GM20431 (cell line): ENCODE data around the gene IER2.
"Not testable (repeated sequence)": the region's sequence is repeated elsewhere in the genome, so short reads cannot be mapped to it uniquely, and the experiment has no call there.

ENCODE experiments used
- in situ Hi-C: fragments of 300-500 bp; cut with MseI, MboI; formaldehyde crosslinking; loops from one replicate; pipeline ENCODE4 v1.15.0; 2020; ENCODE audit warnings: low sequenced_read_pairs; ENCODE audit not compliant: unreplicated experiment

Gene IER2

GRCh38 chr19:13138171-13138915 is 11.9 kb upstream of the IER2 start:
- in situ Hi-C loops = no loop called here

- in situ Hi-C loops = no loop called here
Observed at GRCh38 chr19:13138916-13139198, 11.4 kb upstream of the IER2 start.

- in situ Hi-C loops = no loop called here
Observed at GRCh38 chr19:13139633-13140311, 10.4 kb upstream of the IER2 start.

GRCh38 chr19:13146763-13147563 is 3.2 kb upstream of the IER2 start:
- in situ Hi-C loops = no loop called here

- in situ Hi-C loops = not testable (repeated sequence)
Observed at GRCh38 chr19:13149173-13149627, 1.0 kb upstream of the IER2 start.

GRCh38 chr19:13149628-13150186 is 504 bp upstream of the IER2 start:
- in situ Hi-C loops = no loop called here

- in situ Hi-C loops = no loop called here
Observed at GRCh38 chr19:13150931-13151604, 857 bp downstream of the IER2 start.

- in situ Hi-C loops = no loop called here
Observed at GRCh38 chr19:13151605-13152355, 1.6 kb downstream of the IER2 start.

GRCh38 chr19:13152356-13152973 is 2.3 kb downstream of the IER2 start:
- in situ Hi-C loops = no loop called here

- in situ Hi-C loops = no loop called here
Observed at GRCh38 chr19:13152974-13153568, 2.9 kb downstream of the IER2 start.

GRCh38 chr19:13153569-13154240 is 3.5 kb downstream of the IER2 start:
- in situ Hi-C loops = no loop called here

GRCh38 chr19:13154241-13154778 is 4.1 kb downstream of the IER2 start:
- in situ Hi-C loops = no loop called here

GRCh38 chr19:13154911-13155471 is 4.8 kb downstream of the IER2 start:
- in situ Hi-C loops = no loop called here

GRCh38 chr19:13155472-13156359 is 5.5 kb downstream of the IER2 start:
- in situ Hi-C loops = no loop called here

- in situ Hi-C loops = no loop called here
Observed at GRCh38 chr19:13159713-13160112, 9.5 kb downstream of the IER2 start.

GRCh38 chr19:13160557-13160956 is 10.3 kb downstream of the IER2 start:
- in situ Hi-C loops = no loop called here
